ENCODE measurements around the gene E2F7.

E2F7 gene

GRCh38 chr12:77107121-77107520 lies 41.8 kb upstream of the E2F7 start:
- no peak for TF ChIP-seq EZH2phosphoT487 (IDR thresholded peaks at IDR 0.05; ENCODE audit: borderline replicate concordance, low read length)
- no peak for TF ChIP-seq CTCF (IDR thresholded peaks at IDR 0.05; ENCODE audit: low read depth, low read length, poor library complexity, severe bottlenecking)
- Histone ChIP-seq H3K4me1 (ENCODE audit: control insufficient read depth, low read length) (no peaks in the 10 kb centered on the region), H3K4me3 (ENCODE audit: low read length) (no peak overlapping the region), H3K9me3 (ENCODE audit: control insufficient read depth, insufficient read depth, low read length) (no peaks in the 10 kb centered on the region), H3K27ac (ENCODE audit: low read depth, low read length) (no peak overlapping the region), H3F3A (ENCODE audit: control insufficient read depth, insufficient read depth) (no peaks in the 10 kb centered on the region), H4K20me1 (ENCODE audit: control insufficient read depth, insufficient read depth, low read depth, low read length) (no peaks in the 10 kb centered on the region), H3K4me2 (ENCODE audit: low read length) (no peak overlapping the region), H3K9me2 (replicated peaks; ENCODE audit: control insufficient read depth, low read length) (no peaks in the 10 kb centered on the region), H3K79me2 (ENCODE audit: control insufficient read depth, low read length) (no peaks in the 10 kb centered on the region), H3K27me3 (ENCODE audit: control insufficient read depth, low read length) (no peaks in the 10 kb centered on the region), H3K36me3 (ENCODE audit: control insufficient read depth, low read length) (no peaks in the 10 kb centered on the region)

- H3K4me2 ChIP-seq (ENCODE audit: low read length): no peak overlapping the region
- no peaks in the 10 kb centered on the region for H3K9me2 ChIP-seq (replicated peaks; ENCODE audit: control insufficient read depth, low read length)
- H4K20me1 ChIP-seq (ENCODE audit: control insufficient read depth, insufficient read depth, low read depth, low read length): no peaks in the 10 kb centered on the region
- TF ChIP-seq CTCF (IDR thresholded peaks at IDR 0.05; ENCODE audit: low read depth, low read length, poor library complexity, severe bottlenecking) (no peak), EZH2phosphoT487 (IDR thresholded peaks at IDR 0.05; ENCODE audit: borderline replicate concordance, low read length) (no peak)
- no peaks in the 10 kb centered on the region for H3K27me3 ChIP-seq (ENCODE audit: control insufficient read depth, low read length)
- no peaks in the 10 kb centered on the region for H3K36me3 ChIP-seq (ENCODE audit: control insufficient read depth, low read length)
- no peak overlapping the region for H3K4me3 ChIP-seq (ENCODE audit: low read length)
- no peaks in the 10 kb centered on the region for H3K9me3 ChIP-seq (ENCODE audit: control insufficient read depth, insufficient read depth, low read length)
- H3F3A ChIP-seq (ENCODE audit: control insufficient read depth, insufficient read depth): no peaks in the 10 kb centered on the region
- H3K79me2 ChIP-seq (ENCODE audit: control insufficient read depth, low read length): no peaks in the 10 kb centered on the region
- H3K27ac ChIP-seq (ENCODE audit: low read depth, low read length): no peak overlapping the region
- no peaks in the 10 kb centered on the region for H3K4me1 ChIP-seq (ENCODE audit: control insufficient read depth, low read length)
Measured at GRCh38 chr12:77104792-77105191, 39.4 kb upstream of the E2F7 start.

- Histone ChIP-seq H3K79me2 (ENCODE audit: control insufficient read depth, low read length) (no peaks in the 10 kb centered on the region), H3K9me2 (replicated peaks; ENCODE audit: control insufficient read depth, low read length) (no peaks in the 10 kb centered on the region), H3K9me3 (ENCODE audit: control insufficient read depth, insufficient read depth, low read length) (no peaks in the 10 kb centered on the region), H3K4me3 (ENCODE audit: low read length) (no peak overlapping the region), H4K20me1 (ENCODE audit: control insufficient read depth, insufficient read depth, low read depth, low read length) (no peaks in the 10 kb centered on the region), H3K4me1 (ENCODE audit: control insufficient read depth, low read length) (no peaks in the 10 kb centered on the region), H3K27me3 (ENCODE audit: control insufficient read depth, low read length) (no peaks in the 10 kb centered on the region), H3K36me3 (ENCODE audit: control insufficient read depth, low read length) (no peaks in the 10 kb centered on the region), H3K4me2 (ENCODE audit: low read length) (no peak overlapping the region), H3K27ac (ENCODE audit: low read depth, low read length) (no peak overlapping the region), H3F3A (ENCODE audit: control insufficient read depth, insufficient read depth) (no peaks in the 10 kb centered on the region)
- TF ChIP-seq EZH2phosphoT487 (IDR thresholded peaks at IDR 0.05; ENCODE audit: borderline replicate concordance, low read length) (no peak), CTCF (IDR thresholded peaks at IDR 0.05; ENCODE audit: low read depth, low read length, poor library complexity, severe bottlenecking) (no peak)
Measured at GRCh38 chr12:77104286-77104685, 38.9 kb upstream of the E2F7 start.

- H3K4me3 ChIP-seq (ENCODE audit: low read length): no peak overlapping the region
- H3K27me3 ChIP-seq (ENCODE audit: control insufficient read depth, low read length): no peaks in the 10 kb centered on the region
- TF ChIP-seq CTCF (IDR thresholded peaks at IDR 0.05; ENCODE audit: low read depth, low read length, poor library complexity, severe bottlenecking) (no peak), EZH2phosphoT487 (IDR thresholded peaks at IDR 0.05; ENCODE audit: borderline replicate concordance, low read length) (no peak)
- no peaks in the 10 kb centered on the region for H3K4me1 ChIP-seq (ENCODE audit: control insufficient read depth, low read length)
- H3K36me3 ChIP-seq (ENCODE audit: control insufficient read depth, low read length): no peaks in the 10 kb centered on the region
- H3K9me3 ChIP-seq (ENCODE audit: control insufficient read depth, insufficient read depth, low read length): no peaks in the 10 kb centered on the region
- no peak overlapping the region for H3K27ac ChIP-seq (ENCODE audit: low read depth, low read length)
- no peaks in the 10 kb centered on the region for H3K9me2 ChIP-seq (replicated peaks; ENCODE audit: control insufficient read depth, low read length)
- H3F3A ChIP-seq (ENCODE audit: control insufficient read depth, insufficient read depth): no peaks in the 10 kb centered on the region
- no peaks in the 10 kb centered on the region for H3K79me2 ChIP-seq (ENCODE audit: control insufficient read depth, low read length)
- no peaks in the 10 kb centered on the region for H4K20me1 ChIP-seq (ENCODE audit: control insufficient read depth, insufficient read depth, low read depth, low read length)
- no peak overlapping the region for H3K4me2 ChIP-seq (ENCODE audit: low read length)
Measured at GRCh38 chr12:77102691-77103090, 37.3 kb upstream of the E2F7 start.

All from DOHH2 (cell line).